22Rv1 (cell line): ENCODE results near the gene RAB30.

ENCODE experiments used
- H3K27ac ChIP-seq: fragments of 450-650 bp; 2 replicates; pipeline ENCODE4 v1.5.1; 2017
- CTCF ChIP-seq: fragments of 450-650 bp; IDR thresholded peaks from 2 replicates; pipeline ENCODE4 v1.5.1; 2017; ENCODE audit warnings: mild to moderate bottlenecking
- ZFX ChIP-seq: fragments of 450-650 bp; IDR thresholded peaks from 2 replicates; pipeline ENCODE4 v1.6.1; 2017; ENCODE audit warnings: antibody characterized with exemption, borderline replicate concordance

Gene RAB30

GRCh38 chr11:83112886-83113285, 41.2 kb upstream of the RAB30 start:
- TF ChIP-seq CTCF (no peak), ZFX (no peak)
- no peak overlapping the region for H3K27ac ChIP-seq

- TF ChIP-seq CTCF (no peak), ZFX (no peak)
- no peak overlapping the region for H3K27ac ChIP-seq
These were observed 33.5 kb upstream of the RAB30 start for GRCh38 chr11:83105168-83105567.

- no peak overlapping the region for H3K27ac ChIP-seq
- TF ChIP-seq ZFX (no peak), CTCF (no peak)
These were observed 31.1 kb upstream of the RAB30 start for GRCh38 chr11:83102834-83103233.

- TF ChIP-seq CTCF, result no peak
- no peak for TF ChIP-seq ZFX
- H3K27ac ChIP-seq, result no peak overlapping the region
These were observed 25.9 kb upstream of the RAB30 start for GRCh38 chr11:83097429-83098075.

GRCh38 chr11:83093634-83094033, 21.9 kb upstream of the RAB30 start:
- TF ChIP-seq ZFX (no peak), CTCF (no peak)
- H3K27ac ChIP-seq, result peak overlapping the region; percentile 95

- peak overlapping the region; percentile 95 for H3K27ac ChIP-seq
- no peak for TF ChIP-seq CTCF
- no peak for TF ChIP-seq ZFX
These were observed 21.0 kb upstream of the RAB30 start for GRCh38 chr11:83092488-83093384.

GRCh38 chr11:83088965-83089364, 17.3 kb upstream of the RAB30 start:
- no peak overlapping the region for H3K27ac ChIP-seq
- 0 out of 2 replicates have a peak, but pooled peaks have one; percentile 5 for TF ChIP-seq CTCF
- no peak for TF ChIP-seq ZFX
